ENCODE data around the gene CEP120. TPM values are rescaled to one million over a fixed set of nuclear protein-coding genes. Genes with fewer than 3 reads are reported as not detected.

The CEP120 gene
- total and polyA plus RNA-seq, 10 donors, result 9.2 to 43.3 (median 29.5) TPM

DNA sequence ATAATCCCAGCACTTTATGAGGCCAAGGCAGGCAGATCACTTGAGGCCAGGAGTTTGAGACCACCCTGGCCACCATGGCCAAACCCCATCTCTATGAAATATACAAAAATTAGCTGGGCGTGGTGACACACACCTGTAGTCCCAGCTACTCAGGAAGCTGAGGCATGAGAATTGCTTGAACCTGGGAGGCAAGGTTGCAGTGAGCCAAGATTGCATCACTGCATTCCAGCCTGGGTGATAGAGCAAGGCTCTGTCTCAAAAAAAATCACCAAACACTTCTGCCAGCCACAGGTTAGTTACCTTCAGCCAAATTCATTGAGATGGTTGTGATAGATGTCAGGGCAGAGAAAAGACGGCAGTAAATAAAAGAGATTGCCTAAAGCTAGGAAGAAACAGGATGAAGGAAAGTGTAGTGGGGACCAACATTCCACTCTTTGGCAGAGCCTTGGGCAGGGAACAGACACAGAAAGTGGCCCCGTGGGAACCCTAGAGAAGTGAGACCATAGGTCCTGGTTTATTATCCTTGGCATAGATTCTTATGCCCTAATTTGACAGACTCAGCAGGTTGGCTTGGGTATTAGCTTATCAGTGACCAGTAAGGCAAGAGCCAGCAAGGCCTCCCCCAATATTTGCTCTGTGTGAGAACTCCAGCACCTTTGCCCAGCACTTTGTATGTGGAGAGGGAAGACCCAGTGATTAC is 5.5 kb upstream of the CEP120 start:
- Histone ChIP-seq H3K36me3 (no peaks in the 10 kb centered on the region), H3K4me1 (peaks cover 0 to 21% (median 4%) of the 10 kb centered on the region in 6 donors), H3K27me3 (replicated peaks in 1 of 7) (no peaks in the 10 kb centered on the region), H3K9me3 (no peaks in the 10 kb centered on the region), H3K27ac (peak overlapping the region in 4 of 8 donors; percentile 35 to 91 (median 82)), H3K4me3 (no peak overlapping the region)
- TF ChIP-seq, protein P1, sequence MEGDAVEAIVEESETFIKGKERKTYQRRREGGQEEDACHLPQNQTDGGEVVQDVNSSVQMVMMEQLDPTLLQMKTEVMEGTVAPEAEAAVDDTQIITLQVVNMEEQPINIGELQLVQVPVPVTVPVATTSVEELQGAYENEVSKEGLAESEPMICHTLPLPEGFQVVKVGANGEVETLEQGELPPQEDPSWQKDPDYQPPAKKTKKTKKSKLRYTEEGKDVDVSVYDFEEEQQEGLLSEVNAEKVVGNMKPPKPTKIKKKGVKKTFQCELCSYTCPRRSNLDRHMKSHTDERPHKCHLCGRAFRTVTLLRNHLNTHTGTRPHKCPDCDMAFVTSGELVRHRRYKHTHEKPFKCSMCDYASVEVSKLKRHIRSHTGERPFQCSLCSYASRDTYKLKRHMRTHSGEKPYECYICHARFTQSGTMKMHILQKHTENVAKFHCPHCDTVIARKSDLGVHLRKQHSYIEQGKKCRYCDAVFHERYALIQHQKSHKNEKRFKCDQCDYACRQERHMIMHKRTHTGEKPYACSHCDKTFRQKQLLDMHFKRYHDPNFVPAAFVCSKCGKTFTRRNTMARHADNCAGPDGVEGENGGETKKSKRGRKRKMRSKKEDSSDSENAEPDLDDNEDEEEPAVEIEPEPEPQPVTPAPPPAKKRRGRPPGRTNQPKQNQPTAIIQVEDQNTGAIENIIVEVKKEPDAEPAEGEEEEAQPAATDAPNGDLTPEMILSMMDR (IDR thresholded peaks at IDR 0.05 in 8 of 11, conservative IDR thresholded peaks at IDR 0.05 in 3 of 11), result no peak
- no peak for TF ChIP-seq POLR2AphosphoS5 (IDR thresholded peaks at IDR 0.05)
- no peak for TF ChIP-seq POLR2A (IDR thresholded peaks at IDR 0.05)
- DNase-seq, result no peak
- intact Hi-C loops (cut with DNase I; ENCODE audit: low total_unique reads), result no loop called here
- WGBS, 5 donors, result 83 to 96% (median 91%) methylated on average over 3 of the region's 3 CpGs

DNA sequence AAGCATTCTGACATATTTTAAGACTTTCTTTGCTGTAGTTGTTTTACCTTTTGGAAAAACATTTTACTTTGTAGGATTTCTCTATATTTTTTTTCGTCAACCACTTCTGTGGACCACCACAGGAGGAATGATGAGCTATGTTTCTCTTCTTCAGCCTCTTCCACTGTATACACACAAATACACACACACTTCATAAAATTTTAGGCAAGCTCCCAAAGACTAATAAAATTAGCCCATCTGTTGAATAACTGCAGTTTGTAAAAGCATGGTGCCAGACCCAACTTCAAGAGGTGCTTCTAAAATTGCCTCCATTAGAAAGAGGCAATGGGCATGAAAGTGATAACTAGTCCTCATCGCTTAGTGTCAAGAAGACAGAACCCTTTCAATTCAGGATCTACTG is 4.1 kb upstream of the CEP120 start:
- no peak overlapping the region for H3K4me3 ChIP-seq
- H3K9me3 ChIP-seq, result no peaks in the 10 kb centered on the region
- H3K27ac ChIP-seq, result no peak overlapping the region
- WGBS, 5 donors, result 90 to 97% (median 95%) methylated on average over 2 of the region's 2 CpGs
- intact Hi-C loops (cut with DNase I; ENCODE audit: low total_unique reads), result no loop called here
- TF ChIP-seq POLR2AphosphoS5 (IDR thresholded peaks at IDR 0.05), result no peak
- TF ChIP-seq, protein P1 (IDR thresholded peaks at IDR 0.05 in 8 of 11, conservative IDR thresholded peaks at IDR 0.05 in 3 of 11), result no peak
- no peak for TF ChIP-seq POLR2A (IDR thresholded peaks at IDR 0.05)
- no peaks in the 10 kb centered on the region for H3K27me3 ChIP-seq (replicated peaks in 1 of 7)
- no peak for DNase-seq
- peaks cover 0 to 26% (median 5%) of the 10 kb centered on the region in 6 donors for H3K4me1 ChIP-seq
- no peaks in the 10 kb centered on the region for H3K36me3 ChIP-seq

DNA sequence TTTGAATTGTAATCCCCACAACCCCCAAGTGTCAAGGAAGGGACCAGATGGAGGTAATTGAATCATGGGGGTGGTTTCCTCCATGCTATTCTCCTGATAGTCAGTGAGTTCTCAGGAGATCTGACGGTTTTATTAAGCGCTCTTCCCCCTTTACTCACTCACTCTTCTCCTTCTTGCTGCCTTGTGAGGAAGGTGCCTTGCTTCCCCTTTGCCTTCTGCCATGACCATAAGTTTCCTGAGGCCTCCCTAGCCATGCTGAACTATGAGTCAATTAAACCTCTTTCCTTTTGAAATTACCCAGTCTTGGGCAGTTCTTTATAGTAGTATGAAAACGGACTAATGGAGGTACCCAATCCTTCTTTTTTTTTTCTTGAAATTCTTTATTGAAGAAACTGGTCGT is 2.2 kb upstream of the CEP120 start:
- Histone ChIP-seq H3K36me3 (no peaks in the 10 kb centered on the region), H3K4me3 (no peak overlapping the region), H3K27ac (peak overlapping the region in 3 of 8 donors; percentile 17 to 68 (median 47)), H3K9me3 (no peaks in the 10 kb centered on the region), H3K27me3 (replicated peaks in 1 of 7) (no peaks in the 10 kb centered on the region), H3K4me1 (peaks cover 10 to 45% (median 23%) of the 10 kb centered on the region in 6 donors)
- TF ChIP-seq, protein P1 (IDR thresholded peaks at IDR 0.05 in 8 of 11, conservative IDR thresholded peaks at IDR 0.05 in 3 of 11), result no peak
- TF ChIP-seq POLR2AphosphoS5 (IDR thresholded peaks at IDR 0.05), result no peak
- TF ChIP-seq POLR2A (IDR thresholded peaks at IDR 0.05), result no peak
- DNase-seq, result no peak
- 52 to 79% (median 71%) methylated on average over 4 of the region's 4 CpGs for WGBS, 5 donors
- intact Hi-C loops (cut with DNase I; ENCODE audit: low total_unique reads), result no loop called here

DNA sequence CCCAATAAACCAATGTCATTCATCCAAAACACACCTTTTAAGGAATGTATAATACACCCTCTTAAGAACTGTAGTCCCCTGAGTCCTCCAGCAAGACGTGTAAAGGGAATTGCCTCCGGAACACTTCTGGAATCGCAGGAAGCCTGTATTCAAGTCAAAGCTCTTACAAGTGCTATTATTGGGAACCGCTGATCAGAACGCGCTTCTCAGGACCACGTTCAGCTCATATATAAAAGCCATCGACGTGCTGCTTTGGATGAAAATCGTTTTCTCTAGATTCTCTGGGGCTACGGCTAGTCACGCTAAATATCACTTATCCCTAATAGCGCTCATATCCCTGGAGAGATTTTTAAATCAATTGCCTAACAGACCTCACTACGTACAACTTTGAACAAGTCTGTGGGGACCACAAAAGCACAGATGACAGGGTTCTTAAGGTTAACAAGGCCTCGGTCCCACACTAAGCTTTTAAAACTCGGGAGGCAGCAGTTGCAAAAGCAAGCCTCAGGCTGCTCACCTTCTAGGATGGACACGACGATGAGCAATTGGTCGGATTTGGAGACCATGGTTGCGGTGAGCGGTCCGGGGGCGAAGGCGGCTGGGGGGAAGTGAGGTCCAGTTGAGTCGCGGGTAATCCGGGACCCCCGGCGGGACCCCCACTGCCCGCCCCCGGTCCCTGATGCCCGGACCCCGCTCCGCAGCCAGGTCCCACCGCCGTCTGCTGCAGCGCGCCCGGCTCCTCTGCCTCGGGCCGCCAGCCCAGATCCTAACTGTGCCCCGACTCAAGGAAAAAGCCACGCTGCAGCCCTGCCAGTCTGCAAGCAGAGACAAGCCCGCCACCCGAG is 548 bp downstream of the CEP120 start:
- Histone ChIP-seq H3K4me3 (peak overlapping the region; percentile 71 to 79 (median 76)), H3K36me3 (peaks cover 0 to 14% (median 5%) of the 10 kb centered on the region in 6 donors), H3K9me3 (no peaks in the 10 kb centered on the region), H3K27ac (peak overlapping the region; percentile 84 to 96 (median 94)), H3K27me3 (replicated peaks in 1 of 7) (no peaks in the 10 kb centered on the region), H3K4me1 (peaks cover 10 to 68% (median 36%) of the 10 kb centered on the region in 6 donors)
- intact Hi-C loops (cut with DNase I; ENCODE audit: low total_unique reads), result loop anchor here (5.0 kb wide), 1 partner anchor 90 kb away; the partner anchor contains the start of gene CSNK1G3
- TF ChIP-seq POLR2AphosphoS5 (IDR thresholded peaks at IDR 0.05) (no peak), POLR2A (IDR thresholded peaks at IDR 0.05) (no peak)
- TF ChIP-seq, protein P1 (IDR thresholded peaks at IDR 0.05 in 8 of 11, conservative IDR thresholded peaks at IDR 0.05 in 3 of 11), result no peak
- no peak for DNase-seq
- 0 to 2% (median 1%) methylated on average over 21 to 45 of the region's 45 CpGs for WGBS, 5 donors
